ENCODE results near the gene SLC40A1.

The SLC40A1 gene

DNA sequence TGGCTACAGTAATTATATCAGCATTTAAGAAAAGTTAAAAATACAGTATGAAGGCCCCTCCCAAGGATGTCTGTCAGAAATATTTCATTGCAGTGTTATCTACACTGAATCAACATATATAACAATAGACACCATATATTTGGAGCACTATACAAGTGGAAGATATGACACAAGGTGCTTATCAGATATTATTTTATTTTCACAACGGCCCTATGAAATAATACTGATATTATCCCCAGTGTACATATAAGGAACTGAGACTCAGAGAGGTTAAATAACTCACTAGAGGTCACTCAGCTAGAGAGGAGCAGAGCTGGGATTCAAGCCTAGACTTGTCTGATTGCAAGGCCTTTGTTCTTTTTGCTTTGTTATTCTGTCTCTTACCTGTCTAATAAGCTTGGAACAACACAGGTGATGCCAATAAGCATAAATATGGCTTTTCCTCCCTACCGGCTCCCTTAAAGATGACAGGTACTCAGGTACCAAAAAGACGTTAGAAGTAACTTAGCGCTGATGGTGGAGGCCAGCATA, 4.7 kb upstream of the SLC40A1 start:
- no peak for TF ChIP-seq POLR2AphosphoS5 (IDR thresholded peaks at IDR 0.05; ENCODE audit: low read depth, low read length)
- no peak for TF ChIP-seq POU2F2 (IDR thresholded peaks at IDR 0.05; ENCODE audit: low read depth, low read length)
- peak; percentile 16; the same call in 1 of the 2 replicates for TF ChIP-seq SPI1 (IDR thresholded peaks at IDR 0.05; ENCODE audit: low read depth, low read length)
- TF ChIP-seq POLR2A (IDR thresholded peaks at IDR 0.05; ENCODE audit: low read depth, low read length) = no peak
- TF ChIP-seq TAF1 (IDR thresholded peaks at IDR 0.05; ENCODE audit: low read depth, low read length) = no peak
- FAIRE-seq = no peak
- DNase-seq (ENCODE audit: insufficient read length, low spot score) = no peak

- FAIRE-seq = no peak
- no peak for TF ChIP-seq POLR2A (IDR thresholded peaks at IDR 0.05; ENCODE audit: low read depth, low read length)
- TF ChIP-seq POLR2AphosphoS5 (IDR thresholded peaks at IDR 0.05; ENCODE audit: low read depth, low read length) = no peak
- TF ChIP-seq POU2F2 (IDR thresholded peaks at IDR 0.05; ENCODE audit: low read depth, low read length) = no peak
- no peak for DNase-seq (ENCODE audit: insufficient read length, low spot score)
These were observed 4.1 kb upstream of the SLC40A1 start for GRCh38 chr2:189584686-189585085.

DNA sequence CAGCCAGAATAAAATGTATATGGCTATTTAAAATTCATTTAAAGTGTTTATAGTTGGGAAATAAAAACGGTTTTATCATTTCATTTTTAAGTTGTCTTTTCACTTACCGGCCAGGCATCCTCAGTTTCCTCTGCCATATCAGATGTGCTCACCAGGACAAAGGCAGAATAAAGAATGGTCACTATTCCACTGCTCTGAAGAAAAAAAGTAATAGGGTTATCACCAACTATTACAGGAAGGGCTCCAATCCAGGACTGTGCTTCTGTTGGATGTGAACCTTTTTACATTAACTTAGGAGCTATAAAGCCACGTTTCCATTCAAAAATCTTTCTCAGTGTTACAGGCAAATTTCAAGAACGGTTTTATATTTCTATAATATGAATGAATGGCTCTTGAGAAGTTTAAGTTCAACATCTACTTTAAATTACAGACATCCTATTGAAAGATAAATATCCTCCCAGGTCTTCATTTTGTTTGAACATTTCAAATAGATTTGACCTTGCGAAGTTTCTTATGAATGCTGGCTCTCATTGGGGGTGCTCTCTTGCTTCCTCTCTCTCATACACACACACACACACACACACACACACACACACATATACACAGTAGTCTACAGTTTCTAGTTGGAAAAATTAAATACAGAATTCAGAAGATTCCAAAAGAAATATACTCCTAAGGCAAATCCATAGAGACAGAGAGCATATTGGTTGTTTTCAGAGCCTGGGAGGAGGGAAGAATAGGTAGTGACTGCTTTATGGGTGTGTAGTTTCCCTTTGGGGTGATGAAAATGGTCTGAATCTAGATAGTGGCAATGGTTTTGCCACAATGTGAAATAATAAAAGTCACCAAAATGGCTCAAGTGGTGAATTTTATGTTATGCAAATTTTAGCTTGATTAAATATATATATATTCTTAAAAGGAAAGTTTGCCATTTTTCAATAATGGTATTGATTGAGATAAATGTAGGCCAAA, 2.9 kb upstream of the SLC40A1 start:
- TF ChIP-seq SPI1 (IDR thresholded peaks at IDR 0.05; ENCODE audit: low read depth, low read length) (no peak), TAF1 (IDR thresholded peaks at IDR 0.05; ENCODE audit: low read depth, low read length) (no peak), POU2F2 (IDR thresholded peaks at IDR 0.05; ENCODE audit: low read depth, low read length) (no peak), POLR2AphosphoS5 (IDR thresholded peaks at IDR 0.05; ENCODE audit: low read depth, low read length) (no peak), POLR2A (IDR thresholded peaks at IDR 0.05; ENCODE audit: low read depth, low read length) (no peak), PAX5 (IDR thresholded peaks at IDR 0.05; ENCODE audit: insufficient read depth, low read length, severe bottlenecking) (no peak)
- FAIRE-seq (no peak), DNase-seq (ENCODE audit: insufficient read length, low spot score) (no peak)

GRCh38 chr2:189582809-189583192, 2.2 kb upstream of the SLC40A1 start:
- TF ChIP-seq PAX5 (IDR thresholded peaks at IDR 0.05; ENCODE audit: insufficient read depth, low read length, severe bottlenecking) = no peak
- no peak for TF ChIP-seq POLR2A (IDR thresholded peaks at IDR 0.05; ENCODE audit: low read depth, low read length)
- no peak for TF ChIP-seq SPI1 (IDR thresholded peaks at IDR 0.05; ENCODE audit: low read depth, low read length)
- no peak for TF ChIP-seq TAF1 (IDR thresholded peaks at IDR 0.05; ENCODE audit: low read depth, low read length)
- TF ChIP-seq POLR2AphosphoS5 (IDR thresholded peaks at IDR 0.05; ENCODE audit: low read depth, low read length) = no peak
- no peak for TF ChIP-seq POU2F2 (IDR thresholded peaks at IDR 0.05; ENCODE audit: low read depth, low read length)
- DNase-seq (ENCODE audit: insufficient read length, low spot score) = no peak
- no peak for FAIRE-seq

- DNase-seq (ENCODE audit: insufficient read length, low spot score) (no peak), FAIRE-seq (no peak)
- TF ChIP-seq PAX5 (IDR thresholded peaks at IDR 0.05; ENCODE audit: insufficient read depth, low read length, severe bottlenecking) = no peak
- TF ChIP-seq SPI1 (IDR thresholded peaks at IDR 0.05; ENCODE audit: low read depth, low read length) = no peak
- no peak for TF ChIP-seq POU2F2 (IDR thresholded peaks at IDR 0.05; ENCODE audit: low read depth, low read length)
- no peak for TF ChIP-seq POLR2A (IDR thresholded peaks at IDR 0.05; ENCODE audit: low read depth, low read length)
- no peak for TF ChIP-seq POLR2AphosphoS5 (IDR thresholded peaks at IDR 0.05; ENCODE audit: low read depth, low read length)
- no peak for TF ChIP-seq TAF1 (IDR thresholded peaks at IDR 0.05; ENCODE audit: low read depth, low read length)
These were observed 1.7 kb upstream of the SLC40A1 start for GRCh38 chr2:189582140-189582808.

- FAIRE-seq (no peak), DNase-seq (ENCODE audit: insufficient read length, low spot score) (no peak)
- TF ChIP-seq POLR2AphosphoS5 (IDR thresholded peaks at IDR 0.05; ENCODE audit: low read depth, low read length) = no peak
- TF ChIP-seq POLR2A (IDR thresholded peaks at IDR 0.05; ENCODE audit: low read depth, low read length) = no peak
- TF ChIP-seq SPI1 (IDR thresholded peaks at IDR 0.05; ENCODE audit: low read depth, low read length) = no peak
- TF ChIP-seq PAX5 (IDR thresholded peaks at IDR 0.05; ENCODE audit: insufficient read depth, low read length, severe bottlenecking) = no peak
These were observed 961 bp upstream of the SLC40A1 start for GRCh38 chr2:189581354-189582139.

GRCh38 chr2:189580241-189580651, 340 bp downstream of the SLC40A1 start:
- DNase-seq (ENCODE audit: insufficient read length, low spot score) = no peak
- TF ChIP-seq TAF1 (IDR thresholded peaks at IDR 0.05; ENCODE audit: low read depth, low read length) = no peak
- no peak for TF ChIP-seq POLR2A (IDR thresholded peaks at IDR 0.05; ENCODE audit: low read depth, low read length)
- TF ChIP-seq POLR2AphosphoS5 (IDR thresholded peaks at IDR 0.05; ENCODE audit: low read depth, low read length) = no peak
- TF ChIP-seq SPI1 (IDR thresholded peaks at IDR 0.05; ENCODE audit: low read depth, low read length) = no peak
- TF ChIP-seq POU2F2 (IDR thresholded peaks at IDR 0.05; ENCODE audit: low read depth, low read length) = no peak
- TF ChIP-seq PAX5 (IDR thresholded peaks at IDR 0.05; ENCODE audit: insufficient read depth, low read length, severe bottlenecking) = no peak
- FAIRE-seq = no peak

- TF ChIP-seq POU2F2 (IDR thresholded peaks at IDR 0.05; ENCODE audit: low read depth, low read length) (no peak), PAX5 (IDR thresholded peaks at IDR 0.05; ENCODE audit: insufficient read depth, low read length, severe bottlenecking) (no peak), POLR2AphosphoS5 (IDR thresholded peaks at IDR 0.05; ENCODE audit: low read depth, low read length) (no peak), POLR2A (IDR thresholded peaks at IDR 0.05; ENCODE audit: low read depth, low read length) (no peak), SPI1 (IDR thresholded peaks at IDR 0.05; ENCODE audit: low read depth, low read length) (no peak), TAF1 (IDR thresholded peaks at IDR 0.05; ENCODE audit: low read depth, low read length) (no peak)
- FAIRE-seq = peak; percentile 38
- no peak for DNase-seq (ENCODE audit: insufficient read length, low spot score)
These were observed 900 bp downstream of the SLC40A1 start for GRCh38 chr2:189579585-189580186.

All from GM12891 (cell line).